CD4-positive, alpha-beta T cell treated with Interferon alpha-2 for 1 hour (primary cell): Measurements from ENCODE around the gene GRM7.

Source experiments
- DNase-seq, 2 donors: peaks; one replicate each; pipeline ENCODE4 v3.0.0-alpha.2; 2020 to 2022

GRM7 gene

GRCh38 chr3:7682822-7683229 is 821.9 kb downstream of the GRM7 start:
- peak; percentile 11 to 19 for DNase-seq

GRCh38 chr3:7683426-7683825 is 822.5 kb downstream of the GRM7 start:
- DNase-seq: no peak

GRCh38 chr3:7684182-7684715 is 823.3 kb downstream of the GRM7 start:
- no peak for DNase-seq

GRCh38 chr3:7687428-7688147 is 826.7 kb downstream of the GRM7 start:
- DNase-seq: no peak

- no peak for DNase-seq
These were observed 832.0 kb downstream of the GRM7 start for GRCh38 chr3:7692866-7693265.

- DNase-seq: no peak
These were observed 833.1 kb downstream of the GRM7 start for GRCh38 chr3:7693976-7694375.

DNA sequence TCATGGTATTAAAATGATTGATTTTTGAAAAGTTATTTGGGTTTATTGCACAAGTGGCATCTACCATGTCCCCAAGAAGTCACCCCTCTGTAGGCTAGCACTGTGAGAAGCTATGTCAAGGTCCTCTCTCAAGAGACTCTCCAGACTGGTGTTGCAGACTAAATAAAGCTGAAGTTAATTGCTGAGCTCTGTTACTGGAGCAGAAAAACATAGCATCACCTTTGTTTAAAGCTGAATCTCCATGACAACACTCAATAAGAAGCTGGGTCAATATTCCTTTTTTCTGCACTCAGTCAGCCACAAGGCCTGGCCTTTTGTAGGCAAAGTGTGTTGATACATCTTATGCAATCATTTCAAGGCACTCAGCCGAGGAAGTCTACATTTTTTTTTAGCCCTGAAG is 834.1 kb downstream of the GRM7 start:
- DNase-seq: no peak

- DNase-seq: no peak
These were observed 835.4 kb downstream of the GRM7 start for GRCh38 chr3:7696320-7696719.

DNA sequence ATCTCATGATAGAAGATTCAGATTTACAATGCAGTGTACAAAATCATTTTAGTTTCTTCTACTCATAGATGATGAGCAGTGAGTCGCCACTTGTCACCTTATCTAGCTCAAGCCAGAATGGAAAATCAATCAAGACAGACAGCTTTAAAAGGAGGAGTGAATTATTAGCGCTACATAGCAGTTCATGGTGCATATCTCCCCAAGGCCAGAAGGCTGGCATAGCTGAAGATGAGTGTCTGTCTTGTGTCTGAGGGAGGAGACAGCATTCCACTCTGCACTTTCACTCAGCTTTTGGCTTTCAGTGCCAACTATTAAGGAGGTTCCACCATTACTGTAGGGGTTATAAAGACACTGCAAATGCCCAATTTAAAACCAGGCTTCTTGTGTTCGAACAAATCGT is 836.6 kb downstream of the GRM7 start:
- DNase-seq: no peak

DNA sequence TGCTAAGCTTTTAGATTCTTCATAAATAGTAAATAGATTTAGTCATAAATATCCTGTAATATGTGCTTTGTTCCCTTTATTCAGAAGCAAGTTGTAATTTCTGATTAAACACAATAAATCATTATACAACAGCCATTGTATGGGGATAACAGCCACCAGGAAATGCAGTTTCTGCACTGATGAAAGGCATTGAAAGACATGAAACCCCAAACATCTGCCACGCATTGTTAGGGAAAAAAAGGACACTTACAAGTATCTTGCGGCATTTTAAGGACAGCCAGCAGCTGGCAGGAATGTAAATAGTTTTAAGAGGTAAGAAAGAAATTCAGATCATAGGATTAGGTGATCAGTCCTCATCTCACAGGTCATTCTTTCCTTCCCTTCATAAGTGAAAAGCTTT is 839.6 kb downstream of the GRM7 start:
- DNase-seq: no peak

DNA sequence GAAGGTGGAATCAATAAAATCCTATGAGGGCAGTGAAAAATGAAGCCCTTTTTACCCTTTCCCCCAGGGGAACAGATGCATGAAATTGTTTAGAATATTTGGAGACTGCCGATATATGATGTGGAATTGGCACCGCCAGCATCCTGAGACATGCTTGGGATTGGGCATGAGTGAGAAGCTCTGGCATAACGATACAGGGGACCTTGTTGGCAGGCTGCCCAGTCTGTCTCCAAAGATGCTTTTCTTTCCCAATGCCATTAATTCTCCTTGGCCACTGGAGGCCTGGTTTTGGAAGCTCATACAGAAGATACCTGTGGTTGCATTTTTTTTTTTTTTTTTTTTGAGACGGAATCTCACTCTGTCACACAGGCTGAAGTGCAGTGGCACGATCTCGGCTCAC is 840.1 kb downstream of the GRM7 start:
- DNase-seq: no peak

GRCh38 chr3:7707187-7707586 is 846.3 kb downstream of the GRM7 start:
- no peak for DNase-seq

DNA sequence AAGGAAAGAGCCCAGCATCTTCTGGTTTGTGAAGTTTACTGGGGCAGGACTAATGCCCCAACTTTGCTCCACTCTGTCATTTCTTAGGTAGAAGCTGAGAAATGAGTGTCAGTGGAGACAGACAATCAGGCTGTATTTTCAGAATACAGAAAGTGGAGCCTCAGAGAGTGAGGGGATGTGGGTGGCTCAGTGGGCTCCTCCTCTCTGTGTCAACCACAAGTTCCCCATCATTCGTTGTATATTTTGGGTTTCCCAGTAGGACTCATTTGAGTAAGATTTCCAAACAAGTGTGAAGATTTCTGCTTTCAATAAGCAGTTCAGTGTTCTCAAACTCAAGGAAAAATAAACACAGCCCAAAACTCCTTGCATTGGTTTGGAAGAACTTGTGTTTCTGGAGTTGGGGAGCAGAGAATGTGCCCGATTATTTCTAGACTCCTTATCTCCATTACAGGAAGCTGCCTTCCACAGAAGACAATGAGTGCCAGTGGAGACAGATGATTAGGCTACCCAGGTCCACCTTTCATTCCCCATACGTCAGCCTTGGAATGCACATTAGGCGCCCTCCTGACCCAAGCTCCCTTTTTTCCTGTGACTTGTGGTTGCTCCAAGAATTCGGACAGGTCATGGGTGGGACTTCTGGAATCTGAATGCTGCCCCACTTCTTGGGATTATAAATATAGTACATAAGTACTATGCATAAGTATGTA is 848.6 kb downstream of the GRM7 start:
- DNase-seq: no peak

DNA sequence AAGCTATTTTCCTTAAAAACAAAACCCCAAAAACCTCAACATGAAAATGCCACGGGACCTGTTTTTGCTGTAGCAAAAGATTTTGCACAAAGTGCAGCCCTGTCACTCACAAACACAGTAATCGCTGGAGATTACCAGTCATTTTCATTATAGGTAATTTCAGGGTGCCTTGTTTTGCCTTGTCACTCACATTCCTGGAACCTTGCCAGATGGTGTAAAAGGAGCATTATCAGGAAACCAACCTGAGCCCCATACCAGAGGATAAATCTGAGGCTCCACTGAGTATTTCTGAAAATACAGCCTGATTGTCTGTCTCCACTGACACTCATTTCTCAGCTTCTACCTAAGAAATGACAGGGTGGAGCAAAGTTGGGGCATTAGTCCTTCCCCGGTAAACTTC is 849.4 kb downstream of the GRM7 start:
- no peak for DNase-seq

DNA sequence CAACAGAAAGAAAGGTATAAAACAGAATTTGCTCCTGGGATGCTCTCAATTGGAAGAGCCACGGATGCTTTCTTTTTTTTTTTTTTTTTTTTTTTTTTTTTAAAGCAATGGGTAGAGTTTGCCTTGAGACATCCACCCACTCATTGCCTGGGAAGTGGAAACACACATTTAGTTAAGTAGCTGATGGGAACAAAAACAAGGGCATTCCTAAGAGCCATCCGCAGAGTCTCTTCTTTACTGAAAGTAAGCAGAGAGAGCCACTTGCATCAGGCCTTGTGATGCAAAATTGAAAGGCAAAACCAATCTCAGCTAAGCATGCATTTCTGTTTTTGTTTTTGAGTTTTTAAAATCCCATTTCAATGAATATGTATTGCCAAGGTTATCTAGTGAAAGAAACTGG is 852.8 kb downstream of the GRM7 start:
- DNase-seq: no peak

- no peak for DNase-seq
These were observed 859.9 kb downstream of the GRM7 start for GRCh38 chr3:7720649-7721297.

GRCh38 chr3:7721869-7722268 is 861.0 kb downstream of the GRM7 start:
- DNase-seq: no peak

GRCh38 chr3:7728566-7729519 is 867.9 kb downstream of the GRM7 start:
- no peak for DNase-seq

GRCh38 chr3:7733933-7734332 is 873.0 kb downstream of the GRM7 start:
- no peak for DNase-seq

DNA sequence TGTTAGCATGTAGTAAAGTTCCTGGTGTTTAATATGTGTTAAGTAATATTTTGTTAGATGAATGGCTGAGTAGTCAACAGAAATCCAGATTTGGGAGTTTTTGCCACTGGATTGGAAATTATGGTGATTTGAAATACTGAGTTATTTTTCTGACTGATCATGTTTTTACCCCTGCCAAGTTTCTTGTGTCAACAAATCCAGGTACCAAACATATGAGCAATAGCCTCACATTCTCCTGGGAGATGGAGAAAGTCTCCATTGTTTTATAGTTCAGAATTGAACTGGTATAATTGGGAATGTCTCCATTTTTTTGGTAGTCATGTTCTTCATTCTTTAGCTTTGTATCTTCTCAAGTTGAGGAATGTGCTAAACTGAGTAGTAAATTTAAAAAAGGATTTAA is 873.5 kb downstream of the GRM7 start:
- no peak for DNase-seq

- DNase-seq: no peak
These were observed 876.3 kb downstream of the GRM7 start for GRCh38 chr3:7737263-7737662.

- DNase-seq: no peak
These were observed 878.8 kb downstream of the GRM7 start for GRCh38 chr3:7739754-7740153.

DNA sequence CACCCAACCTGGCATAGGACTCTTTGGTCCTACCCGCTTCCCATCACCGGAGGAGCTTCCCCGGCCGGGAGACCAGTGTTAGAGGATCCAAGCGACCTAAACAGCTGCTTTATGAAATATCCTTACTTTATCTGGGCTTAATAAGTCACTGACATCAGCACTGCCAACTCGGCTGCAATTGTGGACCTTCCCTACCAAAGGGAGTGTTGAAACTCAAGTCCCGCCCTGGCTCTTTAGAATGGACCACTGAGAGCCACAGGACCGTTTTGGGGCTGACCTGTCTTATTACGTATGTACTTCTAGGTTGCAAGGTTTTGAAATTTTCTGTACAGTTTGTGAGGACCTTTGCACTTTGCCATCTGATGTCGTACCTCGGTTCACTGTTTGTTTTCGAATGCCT is 879.5 kb downstream of the GRM7 start:
- DNase-seq: no peak
